GM12878 (cell line): ENCODE results near the gene PTP4A1. TPM values are rescaled to one million over a fixed set of nuclear protein-coding genes. Genes with fewer than 3 reads are reported as not detected.

ENCODE experiments used
- GABPA ChIP-seq: IDR thresholded peaks from 2 replicates; pipeline ENCODE4 v1.6.1; 2014; ENCODE audit warnings: antibody characterized with exemption, low read depth, mild to moderate bottlenecking, inconsistent platforms
- HDAC2 ChIP-seq: fragments of 200-600 bp; sonication (generic); IDR thresholded peaks from 2 replicates; pipeline ENCODE4 v1.6.1; 2017
- PML ChIP-seq: IDR thresholded peaks from 2 replicates; pipeline ENCODE4 v1.6.1; 2012; ENCODE audit warnings: low read length, inconsistent platforms
- TCF12 ChIP-seq: IDR thresholded peaks from 2 replicates; pipeline ENCODE4 v1.6.1; 2011; ENCODE audit warnings: low read depth, mild to moderate bottlenecking, low read length
- WRNIP1 ChIP-seq: IDR thresholded peaks from 2 replicates; pipeline ENCODE4 v1.6.1; 2011; ENCODE audit warnings: low read depth, low read length, improper control_type of control experiment, borderline replicate concordance
- YY1 ChIP-seq: IDR thresholded peaks from 2 replicates; pipeline ENCODE4 v1.6.1; 2011; ENCODE audit warnings: low read depth, mild to moderate bottlenecking, low read length
- ZNF217 ChIP-seq: fragments of 450-650 bp; IDR thresholded peaks from 2 replicates; pipeline ENCODE4 v1.6.1; 2017; ENCODE audit warnings: antibody characterized with exemption, mild to moderate bottlenecking
- ZNF274 ChIP-seq: IDR thresholded peaks from one replicate; pipeline ENCODE4 v1.8.0; 2011; ENCODE audit not compliant: insufficient read length, insufficient read depth
- polyA plus RNA-seq, 11 experiments: library from polyadenylated mRNA; depleted of rRNA in 4 of 11; unstranded in 6 of 11; stranded (reverse) in 5 of 11; fragments of >200 nt; fragmentation: Nextera tagmentation in 4 of 11; fragmentation: Illumina TruSeq in 1 of 11; extraction: Ambion mirVana in 4 of 11; extraction: Trizol in 1 of 11; gene quantifications; 1 replicate in 1 of 11; 2 replicates in 10 of 11; pipeline versions ENCODE4 v1.2.1 to v1.2.3, GENCODE V29; 2011 to 2016; ENCODE audit warnings: inconsistent platforms in 2 of 11, missing spikeins in 2 of 11, low read depth in 1 of 11
- total RNA-seq, 4 experiments: library from RNA; depleted of rRNA in 3 of 4; stranded (reverse); fragments of >200 nt in 3 of 4; fragmentation: Illumina TruSeq in 1 of 4; extraction: Trizol in 1 of 4; gene quantifications; 2 replicates each; pipeline versions ENCODE4 v1.2.1 to v1.2.3, GENCODE V29; 2013 to 2021
- TF ChIP-seq, protein P1 (sequence below): IDR thresholded peaks from 2 replicates; pipeline ENCODE4 v1.6.1; 2011; ENCODE audit warnings: borderline replicate concordance, low read depth, mild to moderate bottlenecking, moderate library complexity, mixed read lengths, low read length; ENCODE audit not compliant: insufficient read depth; ENCODE audit errors: extremely low read length
- TF ChIP-seq, protein P2 (sequence below): IDR thresholded peaks from 2 replicates; pipeline ENCODE4 v1.6.1; 2011; ENCODE audit warnings: mild to moderate bottlenecking, low read depth, low read length, moderate library complexity; ENCODE audit not compliant: insufficient replicate concordance
- TF ChIP-seq, protein P3 (sequence below): fragments of 450-650 bp; IDR thresholded peaks from 2 replicates; pipeline ENCODE4 v1.6.1; 2017; ENCODE audit warnings: borderline replicate concordance

The PTP4A1 gene
- total and polyA plus RNA-seq, 10 of the 15 experiments (the other 5 are each of a cell fraction or from before 2014, with no cell fraction given) = 8.5 to 190 (median 46.4) TPM; not detected in 2

DNA sequence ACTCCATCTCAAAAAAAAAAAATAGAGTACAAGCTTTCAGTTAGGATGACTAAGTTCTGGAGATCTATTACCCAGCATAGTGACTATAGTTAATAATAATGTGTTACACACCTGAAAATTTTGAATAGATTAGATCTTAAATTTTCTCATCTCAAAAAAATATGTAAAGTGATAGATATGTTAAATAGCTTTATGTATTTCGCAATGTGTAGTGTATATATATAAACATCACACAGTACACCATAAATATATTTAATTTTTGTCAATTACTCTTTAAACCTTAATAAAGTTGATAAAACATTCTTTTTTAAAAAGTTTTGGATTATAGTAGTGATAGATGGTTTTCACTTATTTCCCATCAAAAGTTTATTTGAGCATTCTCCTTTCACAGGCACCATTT is 25.6 kb upstream of the PTP4A1 start (continued):
- TF ChIP-seq, protein P1, sequence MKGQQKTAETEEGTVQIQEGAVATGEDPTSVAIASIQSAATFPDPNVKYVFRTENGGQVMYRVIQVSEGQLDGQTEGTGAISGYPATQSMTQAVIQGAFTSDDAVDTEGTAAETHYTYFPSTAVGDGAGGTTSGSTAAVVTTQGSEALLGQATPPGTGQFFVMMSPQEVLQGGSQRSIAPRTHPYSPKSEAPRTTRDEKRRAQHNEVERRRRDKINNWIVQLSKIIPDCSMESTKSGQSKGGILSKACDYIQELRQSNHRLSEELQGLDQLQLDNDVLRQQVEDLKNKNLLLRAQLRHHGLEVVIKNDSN = no peak
- no peak for TF ChIP-seq WRNIP1
- no peak for TF ChIP-seq HDAC2
- no peak for TF ChIP-seq PML
- TF ChIP-seq ZNF274 = no peak
- no peak for TF ChIP-seq ZNF217
- TF ChIP-seq TCF12 = no peak
- TF ChIP-seq, protein P2, sequence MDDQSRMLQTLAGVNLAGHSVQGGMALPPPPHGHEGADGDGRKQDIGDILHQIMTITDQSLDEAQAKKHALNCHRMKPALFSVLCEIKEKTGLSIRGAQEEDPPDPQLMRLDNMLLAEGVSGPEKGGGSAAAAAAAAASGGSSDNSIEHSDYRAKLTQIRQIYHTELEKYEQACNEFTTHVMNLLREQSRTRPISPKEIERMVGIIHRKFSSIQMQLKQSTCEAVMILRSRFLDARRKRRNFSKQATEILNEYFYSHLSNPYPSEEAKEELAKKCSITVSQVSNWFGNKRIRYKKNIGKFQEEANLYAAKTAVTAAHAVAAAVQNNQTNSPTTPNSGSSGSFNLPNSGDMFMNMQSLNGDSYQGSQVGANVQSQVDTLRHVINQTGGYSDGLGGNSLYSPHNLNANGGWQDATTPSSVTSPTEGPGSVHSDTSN = no peak
- TF ChIP-seq YY1 = no peak
- TF ChIP-seq, protein P3, sequence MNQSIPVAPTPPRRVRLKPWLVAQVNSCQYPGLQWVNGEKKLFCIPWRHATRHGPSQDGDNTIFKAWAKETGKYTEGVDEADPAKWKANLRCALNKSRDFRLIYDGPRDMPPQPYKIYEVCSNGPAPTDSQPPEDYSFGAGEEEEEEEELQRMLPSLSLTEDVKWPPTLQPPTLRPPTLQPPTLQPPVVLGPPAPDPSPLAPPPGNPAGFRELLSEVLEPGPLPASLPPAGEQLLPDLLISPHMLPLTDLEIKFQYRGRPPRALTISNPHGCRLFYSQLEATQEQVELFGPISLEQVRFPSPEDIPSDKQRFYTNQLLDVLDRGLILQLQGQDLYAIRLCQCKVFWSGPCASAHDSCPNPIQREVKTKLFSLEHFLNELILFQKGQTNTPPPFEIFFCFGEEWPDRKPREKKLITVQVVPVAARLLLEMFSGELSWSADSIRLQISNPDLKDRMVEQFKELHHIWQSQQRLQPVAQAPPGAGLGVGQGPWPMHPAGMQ = no peak
- TF ChIP-seq GABPA = no peak
- TF ChIP-seq, all 136 proteins: peak for 0
